HEK293T (cell line): ENCODE measurements around the gene EXOC4.

Experiments
- ELF4 ChIP-seq: fragments of 450-650 bp; IDR thresholded peaks from 2 replicates; pipeline ENCODE4 v1.6.1; 2017; ENCODE audit warnings: antibody characterized with exemption
- SP1 ChIP-seq: fragments of 450-650 bp; IDR thresholded peaks from 2 replicates; pipeline ENCODE4 v1.6.1; 2017
- TARDBP ChIP-seq: fragments of 450-650 bp; IDR thresholded peaks from 2 replicates; pipeline ENCODE4 v1.6.1; 2016
- ZNF384 ChIP-seq: fragments of 450-650 bp; IDR thresholded peaks from 2 replicates; pipeline ENCODE4 v1.6.1; 2016

DNA sequence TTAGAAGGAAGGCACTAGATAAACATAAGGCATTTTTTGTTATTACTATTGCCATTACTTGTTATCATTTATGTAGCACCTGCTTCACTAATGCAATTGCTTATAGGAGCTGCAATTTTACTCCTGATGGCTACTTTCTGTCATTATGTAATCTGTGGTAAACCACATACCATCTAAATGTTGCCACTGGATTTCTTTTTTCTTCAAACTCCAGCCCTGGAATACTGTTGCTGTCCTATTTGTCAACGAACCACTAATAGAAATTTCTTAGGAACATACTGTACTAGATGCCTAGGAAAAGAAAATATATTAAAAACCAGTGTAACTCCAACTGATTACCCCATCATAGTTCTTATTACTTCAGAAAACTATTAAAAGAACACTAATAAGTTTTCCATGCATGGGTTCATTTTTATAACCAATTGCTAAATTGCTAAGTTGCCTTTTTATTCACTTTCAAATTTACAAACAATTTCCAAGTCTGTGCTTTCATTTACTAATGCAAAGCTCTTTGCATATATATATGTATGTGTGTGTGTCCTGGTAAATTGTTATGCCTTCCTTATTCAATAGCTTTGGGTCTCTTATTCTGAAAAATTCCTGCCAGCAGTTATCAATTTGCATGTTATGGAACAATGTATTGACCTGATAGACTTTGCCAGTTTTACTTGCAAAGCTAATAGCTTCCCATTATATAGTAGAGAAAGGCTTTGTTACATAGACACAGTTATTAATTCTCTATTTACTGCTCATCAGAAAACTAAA lies 287.4 kb downstream of the EXOC4 start:
- no peak for TF ChIP-seq TARDBP
- no peak for TF ChIP-seq SP1
- no peak for TF ChIP-seq ZNF384
- TF ChIP-seq ELF4: no peak
